WTC11 (cell line): ENCODE measurements around the gene RNF43. TPM values are rescaled to one million over a fixed set of nuclear protein-coding genes. Genes with fewer than 3 reads are reported as not detected.

ENCODE experiments used
- ATAC-seq: fragments of 200-7000 bp; cut with Tn5 transposase; 2 replicates; pipeline ENCODE4 v1.10.0; 2021; ENCODE audit warnings: mild to moderate bottlenecking, moderate library complexity
- CTCF ChIA-PET: fragments of 300-600 bp; sonication (Branson Sonifier 250); formaldehyde crosslinking; loops from one replicate; lab custom pipeline; 2021; ENCODE audit warnings: antibody characterized with exemption; lab: Charles Lee
- POLR2A ChIA-PET: fragments of 350-600 bp; sonication (Branson Sonifier 250); formaldehyde crosslinking; loops from one replicate; lab custom pipeline; 2021; ENCODE audit warnings: antibody characterized with exemption; lab: Charles Lee
- DNase-seq: peaks from one replicate; pipeline ENCODE4 v3.0.0; 2021; ENCODE audit warnings: low spot score
- H3K27ac Mint-ChIP-seq: 2 replicates; pipeline ENCODE4 v1.8.0; 2021; ENCODE audit warnings: mixed read lengths
- H3K27me3 Mint-ChIP-seq: 2 replicates; pipeline ENCODE4 v1.8.0; 2021; ENCODE audit warnings: low read depth, mild to moderate bottlenecking, moderate library complexity, mixed read lengths
- H3K36me3 Mint-ChIP-seq: 2 replicates; pipeline ENCODE4 v1.8.0; 2021; ENCODE audit warnings: mixed read lengths
- H3K4me1 Mint-ChIP-seq: 2 replicates; pipeline ENCODE4 v1.8.0; 2022; ENCODE audit warnings: mixed read lengths
- H3K4me3 Mint-ChIP-seq: 2 replicates; pipeline ENCODE4 v1.8.0; 2021; ENCODE audit warnings: mild to moderate bottlenecking, moderate library complexity, mixed read lengths
- H3K9me3 Mint-ChIP-seq: 2 replicates; pipeline ENCODE4 v1.8.0; 2021; ENCODE audit warnings: mixed read lengths
- ARID4B ChIP-seq: sonication (generic); formaldehyde crosslinking; IDR thresholded peaks from 2 replicates; pipeline ENCODE4 v1.8.0; 2023; ENCODE audit warnings: missing genetic modification reagents, mild to moderate bottlenecking, borderline replicate concordance
- CBFB ChIP-seq: sonication (generic); formaldehyde crosslinking; IDR thresholded peaks from 2 replicates; pipeline ENCODE4 v1.8.1; 2022; ENCODE audit warnings: mild to moderate bottlenecking, low read depth, missing genetic modification reagents
- E2F4 ChIP-seq: sonication (generic); formaldehyde crosslinking; IDR thresholded peaks from 2 replicates; pipeline ENCODE4 v1.8.1; 2022; ENCODE audit warnings: low read depth, mild to moderate bottlenecking, moderate library complexity, missing genetic modification reagents, borderline replicate concordance
- ELF4 ChIP-seq: sonication (generic); formaldehyde crosslinking; IDR thresholded peaks from 2 replicates; pipeline ENCODE4 v1.8.1; 2022; ENCODE audit warnings: low read depth, mild to moderate bottlenecking, moderate library complexity, missing genetic modification reagents
- FOXP1 ChIP-seq: sonication (generic); formaldehyde crosslinking; IDR thresholded peaks from 2 replicates; pipeline ENCODE4 v1.8.0; 2022; ENCODE audit warnings: missing genetic modification reagents, mild to moderate bottlenecking, moderate library complexity, borderline replicate concordance
- IRF2 ChIP-seq: sonication (generic); formaldehyde crosslinking; IDR thresholded peaks from 2 replicates; pipeline ENCODE4 v1.8.0; 2022; ENCODE audit warnings: low read depth, missing genetic modification reagents, borderline replicate concordance
- MLX ChIP-seq: sonication (generic); formaldehyde crosslinking; IDR thresholded peaks from 2 replicates; pipeline ENCODE4 v1.8.1; 2023; ENCODE audit warnings: mild to moderate bottlenecking, missing genetic modification reagents, moderate library complexity
- NFE2L1 ChIP-seq: sonication (generic); formaldehyde crosslinking; IDR thresholded peaks from 2 replicates; pipeline ENCODE4 v1.8.1; 2023; ENCODE audit warnings: missing genetic modification reagents
- NFYB ChIP-seq: sonication (generic); formaldehyde crosslinking; conservative IDR thresholded peaks from 2 replicates; pipeline ENCODE4 v1.8.0; 2022; ENCODE audit warnings: low read depth, missing genetic modification reagents
- NR2C2 ChIP-seq: sonication (generic); formaldehyde crosslinking; IDR thresholded peaks from 2 replicates; pipeline ENCODE4 v1.8.0; 2022; ENCODE audit warnings: mild to moderate bottlenecking, missing genetic modification reagents
- OVOL2 ChIP-seq: fragments of 250-450 bp; sonication (Bioruptor Pico); IDR thresholded peaks from 2 replicates; pipeline ENCODE4 v1.9.0; 2021; ENCODE audit warnings: mild to moderate bottlenecking, borderline replicate concordance
- SP1 ChIP-seq: sonication (generic); formaldehyde crosslinking; conservative IDR thresholded peaks from 2 replicates; pipeline ENCODE4 v1.8.1; 2022; ENCODE audit warnings: missing genetic modification reagents
- ZNF121 ChIP-seq: sonication (generic); formaldehyde crosslinking; IDR thresholded peaks from 2 replicates; pipeline ENCODE4 v1.8.0; 2023; ENCODE audit warnings: missing genetic modification reagents
- ZNF281 ChIP-seq: sonication (generic); formaldehyde crosslinking; IDR thresholded peaks from 2 replicates; pipeline ENCODE4 v1.8.0; 2023; ENCODE audit warnings: mild to moderate bottlenecking, missing genetic modification reagents
- ZNF396 ChIP-seq: fragments of 250-450 bp; sonication (Bioruptor Pico); IDR thresholded peaks from 2 replicates; pipeline ENCODE4 v1.8.0; 2021; ENCODE audit warnings: mild to moderate bottlenecking, moderate library complexity, borderline replicate concordance
- ZNF416 ChIP-seq: fragments of 250-450 bp; sonication (Bioruptor Pico); IDR thresholded peaks from 2 replicates; pipeline ENCODE4 v1.9.0; 2021; ENCODE audit warnings: mild to moderate bottlenecking, inconsistent platforms
- ZNF512 ChIP-seq: sonication (generic); formaldehyde crosslinking; IDR thresholded peaks from 2 replicates; pipeline ENCODE4 v1.8.1; 2022; ENCODE audit warnings: missing genetic modification reagents, borderline replicate concordance
- ZSCAN18 ChIP-seq: fragments of 250-450 bp; sonication (Bioruptor Pico); IDR thresholded peaks from 2 replicates; pipeline ENCODE4 v2.1.2; 2022; ENCODE audit warnings: mild to moderate bottlenecking, moderate library complexity
- total RNA-seq: library from RNA; stranded (reverse); gene quantifications from 3 replicates; pipeline ENCODE4 v1.2.3, GENCODE V29; 2021

RNF43 gene
- total RNA-seq, 1 experiment from 2014 or later: 3.6 TPM

- ChIA-PET POLR2A (interaction anchor here (0.6 to 2.0 kb wide), 11 partner anchors 65 to 153 kb away, joined by 3 to 29 read pairs (median 5); partner anchors contain the start of gene SUPT4H1), CTCF (interaction anchor here (0.6 to 2.8 kb wide), 44 partner anchors 8 to 849 kb away, joined by 3 to 75 read pairs (median 6); partner anchors contain the start of genes HSF5, MTMR4 and SUPT4H1)
- peak overlapping the region; percentile 82 for H3K4me3 Mint-ChIP-seq
- no peak for ATAC-seq
- DNase-seq: no peak
- peaks cover 6% of the 10 kb centered on the region for H3K27me3 Mint-ChIP-seq
- peak overlapping the region; percentile 92 for H3K27ac Mint-ChIP-seq
- H3K4me1 Mint-ChIP-seq: peaks cover 28% of the 10 kb centered on the region
- TF ChIP-seq NFE2L1 (CRISPR knock-in tag) (no peak), ZNF512 (no peak), ELF4 (CRISPR knock-in tag) (no peak), ARID4B (CRISPR knock-in tag) (no peak), ZNF396 (CRISPR knock-in tag) (no peak), FOXP1 (no peak), ZNF121 (CRISPR knock-in tag) (no peak), NR2C2 (CRISPR knock-in tag) (no peak), CBFB (CRISPR knock-in tag) (no peak), ZNF281 (CRISPR knock-in tag) (no peak), IRF2 (CRISPR knock-in tag) (no peak), ZSCAN18 (no peak), MLX (no peak), E2F4 (no peak), NFYB (CRISPR knock-in tag) (no peak), SP1 (CRISPR knock-in tag) (no peak), ZNF416 (CRISPR knock-in tag) (no peak), OVOL2 (no peak)
- no peaks in the 10 kb centered on the region for H3K36me3 Mint-ChIP-seq
- H3K9me3 Mint-ChIP-seq: no peaks in the 10 kb centered on the region
Measured at GRCh38 chr17:58416937-58417299, 416 bp downstream of the RNF43 start.
